HT1080 (cell line): ENCODE measurements around the gene CNTNAP2. TPM values are rescaled to one million over a fixed set of nuclear protein-coding genes. Genes with fewer than 3 reads are reported as not detected.

Experiments
- DNase-seq: peaks from one replicate; pipeline ENCODE4 v3.0.0-alpha.2; 2015; ENCODE audit warnings: low read depth
- total RNA-seq: library from RNA; depleted of rRNA; stranded (reverse); fragments of >200 nt; shearing (Covaris generic); gene quantifications from 2 replicates; pipeline ENCODE4 v1.2.3, GENCODE V29; 2014

CNTNAP2 gene
- total RNA-seq, 1 experiment from 2014 or later = not detected

DNA sequence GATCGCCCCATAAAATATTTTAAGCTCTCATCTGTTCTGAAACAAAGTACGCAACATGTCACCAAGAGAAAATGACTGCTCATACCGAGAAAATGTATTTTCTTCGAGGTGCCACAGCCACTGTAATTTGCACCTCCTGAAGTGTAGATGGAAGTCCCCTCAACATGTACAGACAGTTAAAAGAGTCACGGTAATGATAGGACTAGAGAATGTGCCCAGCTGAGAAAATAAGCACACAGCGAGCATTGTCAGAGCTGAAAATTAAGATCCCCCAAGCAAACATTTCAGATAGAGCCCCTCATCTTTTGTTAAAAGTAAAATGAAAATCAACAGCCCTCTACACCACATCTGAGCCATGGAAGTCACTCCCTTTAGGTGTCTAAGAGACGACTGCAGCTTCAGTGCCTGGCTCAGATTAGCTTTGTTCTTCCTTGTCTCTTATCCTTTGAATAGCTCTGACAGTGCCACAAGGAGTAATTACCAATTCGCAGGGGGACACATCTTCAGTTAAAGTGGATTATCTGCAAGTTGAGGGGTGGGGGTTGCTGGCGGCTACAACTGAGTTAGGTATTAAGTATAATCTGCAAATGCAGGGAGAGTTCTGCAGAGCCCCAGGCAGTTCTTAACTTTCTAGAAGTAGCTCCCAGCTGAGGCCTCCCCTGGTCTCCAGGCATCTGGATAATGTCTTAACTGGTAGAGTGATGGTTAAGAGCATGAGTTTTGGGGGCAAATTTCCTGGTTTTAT is 2251.3 kb downstream of the CNTNAP2 start:
- DNase-seq = no peak

DNA sequence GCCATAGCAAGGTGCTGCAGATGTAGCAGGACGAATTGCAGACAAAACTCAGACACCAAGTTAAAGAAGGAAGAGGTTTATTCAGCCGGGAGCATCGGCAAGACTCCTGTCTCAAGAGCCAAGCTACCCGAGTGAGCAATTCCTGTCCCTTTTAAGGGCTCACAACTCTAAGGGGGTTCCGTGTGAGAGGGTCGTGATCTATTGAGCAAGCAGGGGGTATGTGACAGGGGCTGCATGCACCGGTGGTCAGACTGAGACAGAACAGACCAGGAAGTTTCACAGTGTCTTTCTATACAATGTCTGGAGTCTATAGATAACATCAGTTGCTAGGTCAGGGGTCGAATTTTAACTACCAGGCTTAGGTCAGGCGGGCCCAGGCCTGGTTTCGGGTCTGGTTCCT is 2252.0 kb downstream of the CNTNAP2 start:
- no peak for DNase-seq

DNA sequence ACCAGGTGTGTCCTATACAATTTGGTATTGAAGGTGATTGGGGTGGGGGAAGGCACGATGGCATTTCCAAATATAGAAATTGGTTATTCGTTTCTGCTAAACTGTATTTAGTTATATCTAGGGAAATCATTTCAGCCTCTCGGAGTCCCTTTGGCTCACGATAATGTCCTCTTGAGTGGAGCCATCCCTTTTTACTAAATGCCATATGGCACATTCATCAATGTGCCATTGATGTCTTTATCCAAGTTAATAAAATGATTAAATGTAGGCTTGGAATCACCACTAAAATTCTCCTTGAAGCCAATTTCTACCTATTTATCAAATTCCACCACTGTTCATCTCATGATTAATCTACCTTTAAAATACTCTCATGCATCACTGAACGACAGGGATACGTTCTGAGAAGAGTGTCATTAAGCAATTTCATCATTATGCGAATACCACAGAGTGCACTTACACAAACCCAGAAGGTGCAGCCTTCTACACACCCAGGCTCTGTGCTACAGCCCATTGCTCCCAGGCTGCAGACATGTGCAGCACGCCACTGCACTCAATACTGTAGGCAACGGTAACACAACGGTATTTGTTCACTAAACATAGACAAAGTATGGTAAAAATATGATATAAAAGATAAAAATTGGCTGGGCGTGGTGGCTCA is 2254.8 kb downstream of the CNTNAP2 start:
- no peak for DNase-seq

DNA sequence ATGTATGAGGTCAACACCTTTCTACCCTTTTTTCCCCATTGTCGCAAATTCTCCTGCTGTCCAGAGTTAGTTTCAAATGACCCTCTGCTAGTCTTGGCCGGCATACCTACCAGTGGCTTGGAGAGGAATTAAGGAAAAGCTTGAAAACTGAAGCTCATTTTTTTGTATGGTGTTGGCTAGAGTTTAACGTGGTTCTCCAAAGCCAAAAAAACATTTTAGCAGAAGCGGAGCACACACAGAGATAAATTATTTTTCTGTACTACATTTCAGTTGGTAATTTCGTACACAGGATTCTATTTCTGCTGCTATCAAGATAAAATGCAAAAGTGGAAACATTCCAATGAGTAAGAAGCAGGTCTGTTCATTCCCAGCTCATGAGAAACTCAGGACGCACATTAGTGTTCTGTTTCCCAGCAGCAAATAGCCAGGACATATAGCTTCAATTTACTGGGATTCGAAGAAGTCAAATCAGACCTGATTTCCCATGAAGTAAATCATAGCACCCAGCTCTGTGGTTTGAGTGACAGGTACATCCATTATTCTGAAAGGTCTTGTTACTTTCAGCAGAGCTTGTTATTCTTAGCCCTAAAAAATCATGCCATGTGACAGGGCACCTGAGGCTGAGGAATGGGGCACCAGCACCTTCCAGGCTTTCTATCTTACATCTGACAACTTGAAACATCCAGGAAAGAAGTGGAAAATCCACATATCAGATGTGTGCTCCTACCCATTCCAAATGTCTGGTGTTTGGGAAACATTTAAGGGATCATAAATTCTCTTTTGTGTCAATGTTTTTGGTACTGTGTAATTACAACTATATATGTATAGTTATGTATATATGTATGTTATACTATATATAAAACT is 2258.0 kb downstream of the CNTNAP2 start:
- DNase-seq = no peak

DNA sequence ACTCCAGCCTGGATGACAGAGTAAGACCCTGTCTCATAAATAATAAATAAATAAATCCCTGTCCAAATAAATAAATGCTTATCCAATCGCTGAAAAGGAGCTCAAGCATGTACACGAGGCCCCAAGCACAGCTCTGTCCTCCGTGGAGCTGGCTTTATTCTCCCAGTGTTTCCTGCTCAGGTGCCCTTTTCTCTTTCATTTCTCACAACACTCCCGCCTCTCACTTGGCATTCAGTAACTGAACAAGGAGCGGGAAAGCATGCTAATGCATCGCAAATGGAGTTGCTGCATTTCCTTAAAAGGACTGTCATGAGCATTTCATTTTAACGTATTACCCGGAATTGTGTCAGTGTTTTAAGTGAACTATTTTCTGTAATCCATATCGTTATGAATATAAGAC is 2263.1 kb downstream of the CNTNAP2 start:
- DNase-seq = no peak

DNA sequence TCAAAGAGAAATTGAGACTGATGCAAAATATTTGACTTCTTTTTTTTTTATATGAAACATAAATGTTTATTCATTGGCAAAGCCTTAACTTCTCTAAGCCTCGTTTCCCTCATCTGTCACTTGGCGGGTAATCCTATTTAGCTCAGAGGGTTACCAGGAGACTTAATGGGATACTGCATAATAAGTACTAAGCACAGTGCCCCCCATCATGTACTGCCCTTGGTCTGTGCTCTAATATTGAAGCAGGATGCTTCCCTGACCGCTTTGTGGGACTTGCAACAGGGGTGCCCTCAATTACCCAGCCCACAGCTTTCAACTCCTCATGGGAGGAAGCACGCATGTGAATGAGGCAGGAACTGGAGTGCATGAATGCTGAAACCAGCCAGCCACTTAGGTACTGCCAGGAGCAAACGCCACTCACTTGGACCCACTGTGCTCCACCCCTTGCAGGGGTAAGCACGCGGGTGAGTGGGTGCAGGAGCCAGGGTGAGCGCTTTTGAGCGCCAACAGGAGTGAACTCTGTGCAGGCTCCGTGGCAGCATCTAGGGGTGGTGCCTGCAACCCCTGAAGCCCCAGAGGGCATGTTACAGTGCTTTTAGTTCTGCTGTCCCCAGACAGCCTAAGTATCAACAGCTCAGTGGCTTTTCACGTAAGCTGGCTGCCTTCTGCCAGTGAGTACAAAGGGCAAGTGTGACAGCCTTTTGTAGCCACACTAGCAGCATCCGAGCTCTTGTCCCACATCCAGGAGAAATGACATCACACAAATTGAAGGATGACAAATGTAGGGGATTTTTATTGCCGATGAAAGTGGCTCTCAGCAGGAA is 2264.2 kb downstream of the CNTNAP2 start:
- DNase-seq = no peak

DNA sequence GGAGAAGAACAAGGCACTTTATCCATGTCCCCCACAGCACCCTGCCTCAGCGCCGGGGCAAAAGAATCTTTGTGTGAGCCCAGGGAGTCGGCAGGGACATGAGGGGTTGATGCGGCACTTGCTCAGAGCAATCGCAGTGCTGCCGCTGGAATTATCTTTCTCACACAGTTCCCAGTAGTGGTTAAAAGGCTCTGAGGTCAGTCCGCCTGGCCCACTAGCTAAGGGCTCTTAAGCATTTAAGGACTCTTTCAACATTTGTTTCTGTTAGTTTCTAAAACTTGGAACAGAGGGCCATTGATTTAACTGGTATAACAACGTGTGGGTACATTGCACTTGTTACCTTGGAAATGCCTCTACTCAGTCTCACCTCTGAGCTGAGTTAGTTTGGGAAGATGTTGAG is 2266.0 kb downstream of the CNTNAP2 start:
- no peak for DNase-seq

DNA sequence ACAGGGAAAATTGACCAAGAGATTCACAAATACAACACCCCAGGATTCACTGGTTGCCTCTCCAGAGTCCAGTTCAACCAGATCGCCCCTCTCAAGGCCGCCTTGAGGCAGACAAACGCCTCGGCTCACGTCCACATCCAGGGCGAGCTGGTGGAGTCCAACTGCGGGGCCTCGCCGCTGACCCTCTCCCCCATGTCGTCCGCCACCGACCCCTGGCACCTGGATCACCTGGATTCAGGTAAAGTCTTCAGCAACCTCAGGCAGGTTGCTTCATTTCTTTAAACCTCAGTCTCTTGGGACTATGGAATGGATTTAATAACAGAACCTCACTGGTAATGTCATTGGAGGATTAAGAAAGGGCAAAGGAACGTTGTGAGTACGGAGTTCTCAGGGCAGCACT is 2267.1 kb downstream of the CNTNAP2 start:
- no peak for DNase-seq

DNA sequence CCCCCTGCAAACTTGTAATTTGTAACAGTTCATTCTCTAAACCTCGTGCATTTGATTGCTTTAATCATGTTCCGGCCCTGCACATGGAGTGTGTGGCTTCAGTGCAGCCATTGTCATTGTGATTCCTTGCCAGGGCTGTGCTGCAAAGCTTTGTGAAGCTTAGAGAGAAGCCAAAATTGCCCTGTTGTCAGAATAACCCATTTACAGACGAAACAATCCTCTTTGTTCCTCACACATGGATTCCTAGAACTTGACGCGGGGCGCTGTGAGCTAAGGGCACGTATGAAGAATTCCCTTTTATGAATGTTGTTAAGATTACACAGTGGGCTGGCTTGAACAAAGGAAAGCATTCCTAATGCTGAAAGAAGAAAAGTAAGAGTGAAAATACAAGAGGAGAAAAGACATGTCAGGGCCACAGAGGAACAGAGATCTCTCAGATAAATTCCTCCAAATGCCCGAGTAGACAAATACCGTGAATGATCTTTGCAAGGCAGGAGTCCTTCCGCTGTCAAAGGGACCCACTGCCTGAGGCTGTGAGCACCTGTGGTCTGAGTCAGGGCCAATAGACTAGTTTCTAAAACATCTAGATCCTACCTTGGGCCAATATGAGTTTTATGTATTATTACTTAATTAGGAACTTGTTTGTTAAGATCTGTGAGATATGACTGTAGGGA is 2268.5 kb downstream of the CNTNAP2 start:
- DNase-seq = no peak

DNA sequence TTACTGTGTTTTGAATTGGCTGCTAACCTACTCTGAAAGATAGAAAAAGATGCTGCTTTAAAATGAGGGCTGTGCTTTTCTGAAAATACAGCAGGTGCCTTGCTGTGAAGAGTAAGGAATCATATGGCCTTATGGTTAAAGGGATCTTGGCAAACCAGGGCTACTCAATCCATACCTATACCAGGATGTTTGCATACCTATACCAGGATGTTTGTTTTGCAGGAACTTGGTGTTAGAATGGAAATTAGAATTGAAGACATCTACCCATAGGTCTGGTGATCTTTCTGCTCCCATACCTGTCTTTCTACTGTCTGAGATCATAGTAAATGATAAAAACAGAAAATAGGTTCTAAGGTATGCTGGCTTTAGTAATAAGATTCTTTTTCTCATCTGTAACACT is 2273.8 kb downstream of the CNTNAP2 start:
- no peak for DNase-seq

DNA sequence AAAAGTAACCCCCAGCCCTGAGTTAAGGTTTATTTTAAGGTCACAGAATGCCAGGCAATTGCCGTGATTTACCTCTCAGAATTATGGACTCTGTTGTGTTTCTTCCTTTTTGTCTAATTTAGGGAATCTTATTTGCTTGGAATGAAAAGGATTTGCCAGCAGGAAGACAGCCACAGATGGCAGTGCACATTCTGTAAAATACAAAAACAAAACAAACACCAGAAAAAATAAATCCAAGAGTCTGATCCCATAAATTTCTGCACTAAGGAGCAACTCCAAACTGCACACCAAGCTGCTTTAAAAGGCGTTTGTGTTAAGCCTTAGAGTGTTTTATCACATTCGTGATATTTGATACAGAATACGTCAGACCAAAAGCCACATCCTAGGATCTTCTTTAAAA is 2275.0 kb downstream of the CNTNAP2 start:
- no peak for DNase-seq

DNA sequence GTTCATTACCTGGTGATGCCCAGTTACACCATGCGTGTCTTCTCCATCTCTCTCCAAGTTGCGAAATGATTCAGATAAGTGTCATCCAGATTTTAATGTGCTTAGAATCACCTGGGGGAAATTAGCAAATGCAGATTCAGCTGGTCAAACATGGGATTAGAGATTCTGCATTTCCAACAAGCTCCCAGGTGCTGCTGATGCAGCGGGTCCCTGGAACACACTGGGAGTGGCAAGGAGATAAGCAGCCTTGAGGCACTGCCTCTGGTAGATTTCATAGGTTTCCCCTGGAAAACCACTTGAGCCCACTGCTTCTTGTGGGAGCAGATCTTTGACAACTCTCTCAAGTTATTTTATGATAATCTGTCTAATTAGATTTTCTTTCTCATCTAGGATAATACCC is 2278.0 kb downstream of the CNTNAP2 start:
- no peak for DNase-seq

DNA sequence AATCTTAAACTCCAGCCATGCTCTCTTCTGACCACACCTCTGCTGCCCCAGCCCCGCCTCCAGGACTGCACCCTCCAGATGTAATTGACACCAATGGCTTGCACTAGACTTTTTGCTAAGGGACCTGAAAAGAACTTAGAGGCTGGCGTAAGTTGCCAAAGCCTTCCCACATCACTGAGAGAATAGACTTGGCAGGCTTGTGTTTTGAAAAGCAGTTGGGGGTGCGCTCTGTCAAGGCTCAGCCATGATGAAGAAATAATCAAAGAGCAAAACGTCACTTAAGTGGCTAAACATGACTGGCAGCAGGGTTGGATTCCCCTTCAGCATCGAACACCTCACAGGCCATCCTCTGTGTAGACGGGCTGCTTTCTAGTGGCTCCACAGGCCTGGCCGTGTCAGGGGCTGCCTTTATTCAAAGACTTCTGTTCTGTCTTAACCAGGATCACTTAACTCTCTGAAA is 2278.8 kb downstream of the CNTNAP2 start:
- no peak for DNase-seq

DNA sequence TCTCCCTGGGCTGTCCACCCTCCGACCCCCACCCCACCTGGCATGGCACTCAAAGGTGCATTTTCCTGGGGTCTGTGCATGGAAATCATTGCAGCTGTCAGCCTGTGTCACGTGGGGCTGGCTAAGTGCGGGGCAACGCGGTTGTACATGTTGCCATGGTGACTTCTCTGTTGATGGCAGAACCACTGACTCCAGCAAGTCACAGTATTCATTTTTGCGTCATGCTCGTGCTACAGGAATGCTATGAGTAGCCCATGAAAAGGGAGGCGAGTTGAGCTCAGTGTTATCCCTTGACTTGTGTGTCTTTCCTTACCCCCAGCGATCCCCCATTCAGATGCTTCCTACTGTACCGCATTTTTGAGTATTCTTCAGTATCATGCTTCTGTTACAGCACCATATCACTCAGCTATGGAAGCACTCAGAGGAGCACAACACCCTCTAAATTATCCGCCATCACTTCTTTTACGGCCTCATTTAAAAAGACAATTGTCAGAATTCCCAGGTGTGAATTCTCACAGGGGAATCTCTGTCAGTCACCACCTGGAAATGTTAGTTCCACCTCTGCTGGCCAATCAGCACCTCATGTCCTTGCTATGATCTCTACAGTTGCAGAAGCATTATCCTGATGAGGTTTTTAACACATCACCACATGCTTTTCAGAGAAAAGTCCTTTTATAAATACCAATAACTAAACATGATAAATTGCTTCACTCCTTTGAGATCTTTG is 2279.6 kb downstream of the CNTNAP2 start:
- DNase-seq = no peak

DNA sequence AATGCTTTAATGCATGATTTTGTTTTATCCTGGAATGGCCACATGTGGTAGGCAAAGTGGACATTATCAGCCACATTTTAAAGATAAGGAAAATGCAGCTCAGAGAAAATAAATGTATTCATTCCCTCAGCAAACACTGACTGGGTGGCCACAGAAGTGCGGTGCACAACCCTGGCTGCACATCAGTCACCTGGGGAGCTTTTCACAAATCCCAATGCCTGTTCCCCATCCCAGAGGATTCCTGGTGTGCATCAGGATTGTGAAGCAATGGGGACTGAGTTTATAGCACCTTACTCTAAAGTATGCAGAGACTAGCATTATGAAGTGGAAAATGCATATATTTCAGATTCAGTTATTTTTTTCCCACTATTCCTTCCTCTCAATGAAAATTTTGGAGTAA is 2280.5 kb downstream of the CNTNAP2 start:
- no peak for DNase-seq

DNA sequence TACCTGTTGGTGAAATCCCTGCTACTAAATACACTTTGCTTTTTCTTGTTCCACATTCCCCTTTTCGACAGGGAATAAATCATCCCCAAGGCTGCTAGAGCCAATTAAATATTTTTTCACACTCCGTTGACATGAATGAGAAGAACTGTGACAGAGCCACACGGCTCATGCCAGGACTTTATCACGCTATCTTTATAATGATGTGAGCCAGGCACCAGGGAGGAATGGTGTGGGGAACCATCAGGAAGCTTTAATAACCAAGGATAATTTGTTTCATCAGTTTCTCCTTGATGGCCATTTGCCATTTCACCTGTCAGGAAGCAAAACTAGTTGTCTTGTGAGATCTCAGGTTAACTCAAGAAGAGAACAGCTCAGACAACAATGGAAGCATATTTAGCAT is 2280.9 kb downstream of the CNTNAP2 start:
- no peak for DNase-seq

DNA sequence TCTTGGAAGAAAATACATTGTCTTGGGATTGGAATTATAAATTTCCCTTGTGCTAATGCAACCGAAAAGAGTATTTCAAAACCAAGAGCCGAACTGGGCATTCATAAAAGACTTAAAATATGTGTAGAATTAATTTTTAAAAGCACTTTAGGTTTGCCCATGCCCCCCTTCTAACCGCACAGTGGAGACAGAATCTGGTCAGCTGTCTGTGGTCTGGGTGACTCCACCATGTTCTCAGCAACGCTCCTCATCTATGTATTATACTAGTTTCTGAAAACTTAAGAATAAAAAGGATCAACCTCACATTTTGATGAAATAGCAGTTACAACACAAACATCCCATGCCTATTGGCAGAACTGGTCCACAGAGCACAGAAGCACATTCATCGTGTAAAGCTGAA is 2281.4 kb downstream of the CNTNAP2 start:
- DNase-seq = no peak

DNA sequence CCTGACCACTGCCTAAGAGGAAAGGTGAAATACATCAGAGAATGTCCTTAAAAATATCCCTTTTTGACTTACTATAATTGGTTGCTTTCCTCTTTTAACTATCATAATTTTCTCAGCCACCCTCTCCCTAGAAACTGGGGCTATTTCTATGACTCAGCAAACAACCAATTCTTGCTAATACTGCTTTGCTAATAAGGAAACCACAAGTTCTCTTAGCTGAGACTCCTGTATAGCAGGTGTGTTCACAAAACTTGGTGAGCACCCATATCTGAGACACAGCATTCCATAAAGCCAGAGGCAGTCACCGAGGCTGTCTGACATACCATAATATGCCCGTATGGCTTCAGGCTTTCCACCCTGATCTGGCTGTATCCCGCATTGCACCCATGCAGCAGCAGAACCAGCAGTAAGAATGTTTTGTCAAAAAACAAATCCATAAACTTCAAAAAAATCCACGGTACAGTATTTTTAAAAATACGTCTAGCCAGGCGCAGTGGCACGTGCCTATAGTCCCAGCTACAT is 2282.3 kb downstream of the CNTNAP2 start:
- no peak for DNase-seq

DNA sequence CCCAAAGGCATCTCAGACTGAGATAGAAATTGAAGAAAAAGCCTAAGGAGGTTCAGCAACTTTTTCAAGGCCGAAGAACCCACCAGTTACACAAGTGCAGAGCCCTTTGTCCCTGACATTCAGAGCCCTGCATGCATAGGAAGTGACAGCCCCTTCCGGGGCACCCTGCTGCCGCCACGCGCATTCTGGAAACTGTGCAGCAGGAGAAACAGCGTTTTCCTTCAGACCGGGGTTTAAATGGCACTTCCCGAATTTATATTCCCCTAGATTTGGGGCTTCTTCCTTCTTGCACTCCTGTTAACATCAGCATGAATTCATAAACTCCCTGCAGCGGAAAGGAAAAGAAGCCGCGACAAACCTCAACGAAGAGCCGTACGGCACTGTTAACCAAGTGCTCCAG is 2283.5 kb downstream of the CNTNAP2 start:
- no peak for DNase-seq

DNA sequence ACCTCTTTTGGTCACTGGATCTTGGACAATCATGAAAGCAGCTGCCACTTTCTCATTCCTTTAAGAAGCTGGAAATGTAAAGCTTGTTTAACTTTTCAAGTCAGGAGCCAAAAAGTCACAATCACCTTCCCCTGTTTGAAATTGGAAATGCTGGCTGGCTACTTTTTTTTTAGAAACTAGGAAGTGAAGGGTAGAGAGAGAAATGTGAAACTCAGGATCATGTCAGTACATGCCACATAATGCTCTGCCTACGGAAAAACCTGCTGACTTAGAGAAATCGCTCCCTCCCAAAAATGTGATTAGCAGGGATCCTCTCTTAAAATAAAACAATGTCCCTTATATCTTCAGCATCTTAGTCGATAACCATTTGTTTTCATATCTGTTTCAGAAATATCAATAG is 2285.6 kb downstream of the CNTNAP2 start:
- no peak for DNase-seq
